Measurements from ENCODE around the gene IDH3B. TPM values are rescaled to one million over a fixed set of nuclear protein-coding genes. Genes with fewer than 3 reads are reported as not detected.

The IDH3B gene
- total and polyA plus RNA-seq, 2 of the 13 experiments (the other 11 are each of a cell fraction or from before 2014, with no cell fraction given), result 215 to 254 TPM

GRCh38 chr20:2690718-2691117 lies 26.7 kb upstream of the IDH3B start:
- no peak for ATAC-seq
- CTCF ChIA-PET (ENCODE audit: low intra/inter-chr PET ratio, low total read pairs), result no interaction called here
- no peak for FAIRE-seq

More at GRCh38 chr20:2690718-2691117, 26.7 kb upstream of the IDH3B start:
- in situ Hi-C loops (cut with HindIII; ENCODE audit: extremely low pct_ligation_motif_present, low pct_unique_long_range_greater_than_20kb) (no loop called here), intact Hi-C loops (cut with micrococcal nuclease; ENCODE audit: unreplicated experiment) (no loop called here)
- peaks cover 27 to 88% of the 10 kb centered on the region in 2 experiments for H3K27me3 ChIP-seq (ENCODE audit: control insufficient read depth in 1 of 2, insufficient read depth in 2 of 2, low read length in 2 of 2)
- H3K79me2 ChIP-seq (ENCODE audit: insufficient read depth, low read length), result no peaks in the 10 kb centered on the region
- no peak overlapping the region for H3K27ac ChIP-seq (ENCODE audit: extremely low read length, insufficient read depth, low read length)
- H3K9ac ChIP-seq (ENCODE audit: insufficient read depth, low read depth, low read length), result no peak overlapping the region
- no peak for DNase-seq (ENCODE audit: low spot score)
- peaks cover 6% of the 10 kb centered on the region; the same call in 1 of the 2 replicates for H4K20me1 ChIP-seq (ENCODE audit: insufficient read depth, low read length)
- H2AFZ ChIP-seq (ENCODE audit: low read length), result no peak overlapping the region
- no peaks in the 10 kb centered on the region for H3K9me3 ChIP-seq (ENCODE audit: low read length)
- H3K4me2 ChIP-seq (ENCODE audit: low read depth, low read length), result no peak overlapping the region
- no peak overlapping the region for H3K4me3 ChIP-seq (replicated peaks in 1 of 3; ENCODE audit: insufficient read depth in 1 of 3, low read depth in 2 of 3, low read length in 3 of 3)
- BruUV-seq (replicated peaks), result no TSS peak
- peaks cover 16% of the 10 kb centered on the region for H3K4me1 ChIP-seq (ENCODE audit: insufficient read depth, low read length)
- H3K36me3 ChIP-seq (replicated peaks in 1 of 2; ENCODE audit: control insufficient read depth in 1 of 2, insufficient read depth in 2 of 2, low read length in 2 of 2), result no peaks in the 10 kb centered on the region
- 27% methylated on average over 6 of the region's 6 CpGs for WGBS (ENCODE audit: low lambda C conversion rate)
- POLR2A ChIA-PET, result interaction anchor here (1.4 kb wide), 1 partner anchor 27 kb away, joined by 3 read pairs; the partner anchor contains the start of gene IDH3B
- no peak for TF ChIP-seq ZNF512 (CRISPR knock-in tag; IDR thresholded peaks at IDR 0.05)
- no peak for TF ChIP-seq ZNF124 (CRISPR knock-in tag; IDR thresholded peaks at IDR 0.05)
- no peak for TF ChIP-seq KDM1A (CRISPR knock-in tag; IDR thresholded peaks at IDR 0.05)
- no peak for TF ChIP-seq GABPA (IDR thresholded peaks at IDR 0.05; ENCODE audit: low read depth, low read length)
- no peak for TF ChIP-seq GABPA (CRISPR knock-in tag; IDR thresholded peaks at IDR 0.05; ENCODE audit: low read depth)
- TF ChIP-seq NFYB (CRISPR knock-in tag; IDR thresholded peaks at IDR 0.05), result no peak
- no peak for TF ChIP-seq POLR2G (IDR thresholded peaks at IDR 0.05; ENCODE audit: low read depth, low read length)
- no peak for TF ChIP-seq XRCC5 (optimal IDR thresholded peaks at IDR 0.05; ENCODE audit: low read length)
- TF ChIP-seq CREBL2 (CRISPR knock-in tag; IDR thresholded peaks at IDR 0.05; ENCODE audit: borderline replicate concordance), result no peak
- TF ChIP-seq MXD3 (CRISPR knock-in tag; IDR thresholded peaks at IDR 0.05), result no peak

Measured in HepG2 (cell line).